Nephron progenitor cell (in vitro differentiated cells): ENCODE measurements around the gene GABRG3.

Experiments
- DNase-seq: peaks from one replicate; pipeline ENCODE4 v3.0.0; 2021
- H3K27ac Mint-ChIP-seq: 2 replicates; pipeline ENCODE4 v1.8.0; 2021; ENCODE audit warnings: mild to moderate bottlenecking, moderate library complexity, mixed read lengths
- H3K27me3 Mint-ChIP-seq: 2 replicates; pipeline ENCODE4 v1.8.0; 2021; ENCODE audit warnings: mild to moderate bottlenecking, low read depth, mixed read lengths; ENCODE audit not compliant: poor library complexity
- H3K36me3 Mint-ChIP-seq: 2 replicates; pipeline ENCODE4 v1.8.0; 2021; ENCODE audit warnings: low read depth, mixed read lengths
- H3K4me1 Mint-ChIP-seq: 2 replicates; pipeline ENCODE4 v1.8.0; 2021; ENCODE audit warnings: mixed read lengths
- H3K4me3 Mint-ChIP-seq: 2 replicates; pipeline ENCODE4 v1.8.0; 2021; ENCODE audit warnings: mild to moderate bottlenecking, moderate library complexity, mixed read lengths
- H3K9me3 Mint-ChIP-seq: 2 replicates; pipeline ENCODE4 v1.8.0; 2021; ENCODE audit warnings: mild to moderate bottlenecking, moderate library complexity, mixed read lengths
- CTCF ChIP-seq: fragments of 200-600 bp; sonication (generic); IDR thresholded peaks from 2 replicates; pipeline ENCODE4 v1.5.0; 2021; ENCODE audit warnings: antibody characterized with exemption

GABRG3 gene

GRCh38 chr15:27479296-27480140 lies 508.5 kb downstream of the GABRG3 start:
- DNase-seq, result no peak

GRCh38 chr15:27480141-27480530 lies 509.2 kb downstream of the GABRG3 start:
- Mint-ChIP-seq H3K9me3 (no peaks in the 10 kb centered on the region), H3K27ac (no peak overlapping the region), H3K4me1 (no peaks in the 10 kb centered on the region), H3K27me3 (no peaks in the 10 kb centered on the region), H3K4me3 (no peak overlapping the region), H3K36me3 (no peaks in the 10 kb centered on the region)
- no peak for TF ChIP-seq CTCF
- no peak for DNase-seq

More at GRCh38 chr15:27479296-27480140, 508.5 kb downstream of the GABRG3 start:
- H3K27me3 Mint-ChIP-seq, result no peaks in the 10 kb centered on the region
- H3K9me3 Mint-ChIP-seq, result no peaks in the 10 kb centered on the region
- H3K4me3 Mint-ChIP-seq, result no peak overlapping the region
- TF ChIP-seq CTCF, result no peak
- H3K4me1 Mint-ChIP-seq, result no peaks in the 10 kb centered on the region
- no peaks in the 10 kb centered on the region for H3K36me3 Mint-ChIP-seq
- no peak overlapping the region for H3K27ac Mint-ChIP-seq

GRCh38 chr15:27480642-27481041 lies 509.7 kb downstream of the GABRG3 start:
- no peaks in the 10 kb centered on the region for H3K4me1 Mint-ChIP-seq
- no peaks in the 10 kb centered on the region for H3K27me3 Mint-ChIP-seq
- DNase-seq, result no peak
- H3K27ac Mint-ChIP-seq, result no peak overlapping the region
- no peaks in the 10 kb centered on the region for H3K36me3 Mint-ChIP-seq
- no peaks in the 10 kb centered on the region for H3K9me3 Mint-ChIP-seq
- H3K4me3 Mint-ChIP-seq, result no peak overlapping the region
- no peak for TF ChIP-seq CTCF

- Mint-ChIP-seq H3K27ac (no peak overlapping the region), H3K27me3 (no peaks in the 10 kb centered on the region), H3K36me3 (no peaks in the 10 kb centered on the region), H3K9me3 (no peaks in the 10 kb centered on the region), H3K4me1 (no peaks in the 10 kb centered on the region), H3K4me3 (no peak overlapping the region)
- no peak for DNase-seq
- TF ChIP-seq CTCF, result no peak
These were observed 510.8 kb downstream of the GABRG3 start for GRCh38 chr15:27481768-27482167.

GRCh38 chr15:27482287-27482686 lies 511.3 kb downstream of the GABRG3 start:
- TF ChIP-seq CTCF, result no peak
- no peaks in the 10 kb centered on the region for H3K27me3 Mint-ChIP-seq
- no peaks in the 10 kb centered on the region for H3K9me3 Mint-ChIP-seq
- no peaks in the 10 kb centered on the region for H3K4me1 Mint-ChIP-seq
- H3K4me3 Mint-ChIP-seq, result no peak overlapping the region
- H3K36me3 Mint-ChIP-seq, result no peaks in the 10 kb centered on the region
- no peak for DNase-seq
- no peak overlapping the region for H3K27ac Mint-ChIP-seq

GRCh38 chr15:27483124-27483523 lies 512.1 kb downstream of the GABRG3 start:
- no peaks in the 10 kb centered on the region for H3K9me3 Mint-ChIP-seq
- H3K4me3 Mint-ChIP-seq, result no peak overlapping the region
- H3K27ac Mint-ChIP-seq, result no peak overlapping the region
- H3K36me3 Mint-ChIP-seq, result no peaks in the 10 kb centered on the region
- no peaks in the 10 kb centered on the region for H3K4me1 Mint-ChIP-seq
- no peak for TF ChIP-seq CTCF
- H3K27me3 Mint-ChIP-seq, result no peaks in the 10 kb centered on the region
- no peak for DNase-seq
